Measurements from ENCODE around the gene CCR9. TPM values are rescaled to one million over a fixed set of nuclear protein-coding genes. Genes with fewer than 3 reads are reported as not detected.

The CCR9 gene
- total and polyA plus RNA-seq, 7 donors, result 0.55 TPM; not detected in 6

- H3K27ac ChIP-seq, result no peak overlapping the region
- no peak overlapping the region for H3K4me3 ChIP-seq
- no peaks in the 10 kb centered on the region for H3K4me1 ChIP-seq
- intact Hi-C loops (cut with DNase I), result no loop called here
- TF ChIP-seq CTCF (IDR thresholded peaks at IDR 0.05) (no peak), POLR2A (IDR thresholded peaks at IDR 0.05) (no peak), POLR2AphosphoS5 (IDR thresholded peaks at IDR 0.05) (no peak), EP300 (IDR thresholded peaks at IDR 0.05) (no peak)
- H3K36me3 ChIP-seq, result no peaks in the 10 kb centered on the region
- DNase-seq, result no peak
- WGBS, 2 donors, result 80 to 88% methylated on average over 4 of the region's 4 CpGs
- H3K9me3 ChIP-seq, result no peaks in the 10 kb centered on the region
- H3K27me3 ChIP-seq, result no peaks in the 10 kb centered on the region
These were observed 942 bp downstream of the CCR9 start for GRCh38 chr3:45887285-45887684.

GRCh38 chr3:45887759-45888511 lies 1.6 kb downstream of the CCR9 start:
- Histone ChIP-seq H3K4me3 (no peak overlapping the region), H3K9me3 (no peaks in the 10 kb centered on the region), H3K36me3 (no peaks in the 10 kb centered on the region), H3K27me3 (no peaks in the 10 kb centered on the region), H3K4me1 (no peaks in the 10 kb centered on the region), H3K27ac (no peak overlapping the region)
- DNase-seq, result no peak
- intact Hi-C loops (cut with DNase I), result no loop called here
- WGBS, 2 donors, result 67 to 70% methylated on average over 7 of the region's 7 CpGs
- TF ChIP-seq EP300 (IDR thresholded peaks at IDR 0.05), result no peak
- no peak for TF ChIP-seq CTCF (IDR thresholded peaks at IDR 0.05)
- no peak for TF ChIP-seq POLR2A (IDR thresholded peaks at IDR 0.05)
- no peak for TF ChIP-seq POLR2AphosphoS5 (IDR thresholded peaks at IDR 0.05)

GRCh38 chr3:45889337-45889736 lies 3.0 kb downstream of the CCR9 start:
- intact Hi-C loops (cut with DNase I), result no loop called here
- 42 to 53% methylated on average over 4 of the region's 4 CpGs for WGBS, 2 donors

GRCh38 chr3:45890405-45890804 lies 4.1 kb downstream of the CCR9 start:
- intact Hi-C loops (cut with DNase I), result no loop called here
- Histone ChIP-seq H3K36me3 (no peaks in the 10 kb centered on the region), H3K4me1 (no peaks in the 10 kb centered on the region), H3K27ac (no peak overlapping the region), H3K27me3 (no peaks in the 10 kb centered on the region), H3K9me3 (no peaks in the 10 kb centered on the region), H3K4me3 (no peak overlapping the region)
- no peak for TF ChIP-seq EP300 (IDR thresholded peaks at IDR 0.05)
- no peak for TF ChIP-seq CTCF (IDR thresholded peaks at IDR 0.05)
- TF ChIP-seq POLR2AphosphoS5 (IDR thresholded peaks at IDR 0.05), result no peak
- no peak for TF ChIP-seq POLR2A (IDR thresholded peaks at IDR 0.05)
- WGBS, 2 donors, result 6 to 30% methylated on average over 3 of the region's 3 CpGs
- DNase-seq, result no peak

More at GRCh38 chr3:45889337-45889736, 3.0 kb downstream of the CCR9 start:
- DNase-seq, result no peak
- Histone ChIP-seq H3K9me3 (no peaks in the 10 kb centered on the region), H3K27me3 (no peaks in the 10 kb centered on the region), H3K4me1 (no peaks in the 10 kb centered on the region), H3K27ac (no peak overlapping the region), H3K4me3 (no peak overlapping the region), H3K36me3 (no peaks in the 10 kb centered on the region)
- TF ChIP-seq EP300 (IDR thresholded peaks at IDR 0.05), result no peak
- no peak for TF ChIP-seq POLR2AphosphoS5 (IDR thresholded peaks at IDR 0.05)
- TF ChIP-seq POLR2A (IDR thresholded peaks at IDR 0.05), result no peak
- TF ChIP-seq CTCF (IDR thresholded peaks at IDR 0.05), result no peak

- intact Hi-C loops (cut with DNase I), result no loop called here
These were observed 5.8 kb downstream of the CCR9 start for GRCh38 chr3:45892161-45892560.

More at GRCh38 chr3:45892161-45892560, 5.8 kb downstream of the CCR9 start:
- Histone ChIP-seq H3K9me3 (no peaks in the 10 kb centered on the region), H3K4me3 (no peak overlapping the region), H3K36me3 (no peaks in the 10 kb centered on the region), H3K27ac (no peak overlapping the region), H3K4me1 (peaks cover 0 to 11% (median 7%) of the 10 kb centered on the region in 4 donors), H3K27me3 (no peaks in the 10 kb centered on the region)
- TF ChIP-seq POLR2AphosphoS5 (IDR thresholded peaks at IDR 0.05) (no peak), EP300 (IDR thresholded peaks at IDR 0.05) (no peak), POLR2A (IDR thresholded peaks at IDR 0.05) (no peak), CTCF (IDR thresholded peaks at IDR 0.05) (no peak)
- DNase-seq, result no peak
- 95 to 100% methylated on average over 1 of the region's 1 CpG for WGBS, 2 donors
